Stimulated activated CD4-positive, alpha-beta T cell treated with anti-CD3 and anti-CD28 coated beads, Interleukin-1b, Interleukin-23, amount 100 ng/mL, for 48 hours (primary cell): ENCODE data around the gene HYDIN.
"Not testable (repeated sequence)": the region's sequence is repeated elsewhere in the genome, so short reads cannot be mapped to it uniquely, and the experiment has no call there.

Source experiments
- DNase-seq: peaks from one replicate; pipeline ENCODE4 v3.0.0-alpha.2; 2020

The HYDIN gene

GRCh38 chr16:70987019-70987715 lies 243.4 kb downstream of the HYDIN start:
- not testable (repeated sequence) for DNase-seq

GRCh38 chr16:70984675-70985074 lies 245.8 kb downstream of the HYDIN start:
- not testable (repeated sequence) for DNase-seq

GRCh38 chr16:70968332-70968731 lies 262.2 kb downstream of the HYDIN start:
- not testable (repeated sequence) for DNase-seq

- not testable (repeated sequence) for DNase-seq
Measured at GRCh38 chr16:70960169-70960568, 270.4 kb downstream of the HYDIN start.

GRCh38 chr16:70954922-70955321 lies 275.6 kb downstream of the HYDIN start:
- DNase-seq: not testable (repeated sequence)

- not testable (repeated sequence) for DNase-seq
Measured at GRCh38 chr16:70953824-70954223, 276.7 kb downstream of the HYDIN start.

GRCh38 chr16:70943551-70943950 lies 287.0 kb downstream of the HYDIN start:
- DNase-seq: not testable (repeated sequence)

GRCh38 chr16:70939690-70940359 lies 290.7 kb downstream of the HYDIN start:
- not testable (repeated sequence) for DNase-seq

GRCh38 chr16:70936781-70937525 lies 293.6 kb downstream of the HYDIN start:
- not testable (repeated sequence) for DNase-seq

GRCh38 chr16:70935325-70935724 lies 295.2 kb downstream of the HYDIN start:
- DNase-seq: not testable (repeated sequence)

- DNase-seq: not testable (repeated sequence)
Measured at GRCh38 chr16:70933746-70934145, 296.8 kb downstream of the HYDIN start.

- not testable (repeated sequence) for DNase-seq
Measured at GRCh38 chr16:70930757-70931156, 299.8 kb downstream of the HYDIN start.

- DNase-seq: not testable (repeated sequence)
Measured at GRCh38 chr16:70922164-70922563, 308.4 kb downstream of the HYDIN start.

- not testable (repeated sequence) for DNase-seq
Measured at GRCh38 chr16:70920661-70921060, 309.9 kb downstream of the HYDIN start.

- not testable (repeated sequence) for DNase-seq
Measured at GRCh38 chr16:70888208-70888607, 342.3 kb downstream of the HYDIN start.

- not testable (repeated sequence) for DNase-seq
Measured at GRCh38 chr16:70884652-70885051, 345.9 kb downstream of the HYDIN start.

- not testable (repeated sequence) for DNase-seq
Measured at GRCh38 chr16:70882311-70882710, 348.2 kb downstream of the HYDIN start.

GRCh38 chr16:70877895-70878294 lies 352.6 kb downstream of the HYDIN start:
- not testable (repeated sequence) for DNase-seq

- DNase-seq: not testable (repeated sequence)
Measured at GRCh38 chr16:70876442-70876841, 354.1 kb downstream of the HYDIN start.

- DNase-seq: not testable (repeated sequence)
Measured at GRCh38 chr16:70864698-70865097, 365.8 kb downstream of the HYDIN start.

GRCh38 chr16:70861996-70862395 lies 368.5 kb downstream of the HYDIN start:
- not testable (repeated sequence) for DNase-seq

GRCh38 chr16:70851299-70851698 lies 379.2 kb downstream of the HYDIN start:
- not testable (repeated sequence) for DNase-seq

GRCh38 chr16:70823498-70824118 lies 406.9 kb downstream of the HYDIN start:
- not testable (repeated sequence) for DNase-seq
